GM19452 (cell line): ENCODE measurements around the gene C3orf22.
"Not testable (repeated sequence)": the region's sequence is repeated elsewhere in the genome, so short reads cannot be mapped to it uniquely, and the experiment has no call there.

Experiments
- ATAC-seq: cut with Tn5 transposase; IDR thresholded peaks from one replicate; pipeline ENCODE4 v1.9.1; 2021; ENCODE audit not compliant: unreplicated experiment

Gene C3orf22

GRCh38 chr3:126543457-126544061, 15.2 kb downstream of the C3orf22 start:
- no peak for ATAC-seq

- ATAC-seq = no peak
Observed at GRCh38 chr3:126542340-126543241, 16.1 kb downstream of the C3orf22 start.

- no peak for ATAC-seq
Observed at GRCh38 chr3:126541628-126542339, 16.9 kb downstream of the C3orf22 start.

GRCh38 chr3:126540951-126541627, 17.6 kb downstream of the C3orf22 start:
- ATAC-seq = no peak

GRCh38 chr3:126540342-126540849, 18.3 kb downstream of the C3orf22 start:
- ATAC-seq = no peak

GRCh38 chr3:126539558-126540250, 19.0 kb downstream of the C3orf22 start:
- ATAC-seq = no peak

- ATAC-seq = no peak
Observed at GRCh38 chr3:126538966-126539365, 19.8 kb downstream of the C3orf22 start.

GRCh38 chr3:126538316-126538715, 20.4 kb downstream of the C3orf22 start:
- no peak for ATAC-seq

GRCh38 chr3:126537730-126538281, 20.9 kb downstream of the C3orf22 start:
- no peak for ATAC-seq

- no peak for ATAC-seq
Observed at GRCh38 chr3:126537116-126537729, 21.5 kb downstream of the C3orf22 start.

- ATAC-seq = no peak
Observed at GRCh38 chr3:126536126-126536525, 22.6 kb downstream of the C3orf22 start.

- no peak for ATAC-seq
Observed at GRCh38 chr3:126535636-126536035, 23.1 kb downstream of the C3orf22 start.

GRCh38 chr3:126534716-126535115, 24.0 kb downstream of the C3orf22 start:
- not testable (repeated sequence) for ATAC-seq

GRCh38 chr3:126533506-126533905, 25.2 kb downstream of the C3orf22 start:
- no peak for ATAC-seq

- no peak for ATAC-seq
Observed at GRCh38 chr3:126531051-126531330, 27.7 kb downstream of the C3orf22 start.

GRCh38 chr3:126530171-126531050, 28.3 kb downstream of the C3orf22 start:
- ATAC-seq = no peak

- ATAC-seq = no peak
Observed at GRCh38 chr3:126529585-126530170, 29.1 kb downstream of the C3orf22 start.

- no peak for ATAC-seq
Observed at GRCh38 chr3:126528800-126529541, 29.8 kb downstream of the C3orf22 start.
